GM19035 (cell line): ENCODE measurements around the gene TBC1D8.

Source experiments
- ATAC-seq: cut with Tn5 transposase; IDR thresholded peaks from one replicate; pipeline ENCODE4 v1.9.1; 2021; ENCODE audit not compliant: unreplicated experiment

The TBC1D8 gene

GRCh38 chr2:101030866-101031554, 120.2 kb downstream of the TBC1D8 start:
- ATAC-seq = no peak

DNA sequence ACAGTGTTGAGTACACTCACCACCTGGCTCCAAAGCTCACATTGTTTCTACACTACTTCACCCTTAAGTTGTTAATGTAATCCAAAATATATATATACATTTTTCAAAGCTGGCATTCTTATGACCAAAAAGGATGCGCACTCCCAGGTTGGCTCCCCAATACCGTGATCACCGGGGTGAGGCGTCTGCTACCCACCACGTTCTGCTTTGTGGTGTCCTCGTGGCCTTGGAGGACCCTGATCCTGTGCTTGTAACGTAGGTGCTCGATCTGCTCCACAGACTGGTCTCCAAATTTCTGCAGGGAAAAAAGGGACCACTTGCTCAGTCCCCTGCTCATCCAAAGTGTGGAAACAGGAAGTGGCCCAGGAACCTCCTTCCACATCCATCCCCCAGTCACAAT, 123.3 kb downstream of the TBC1D8 start:
- ATAC-seq = no peak

DNA sequence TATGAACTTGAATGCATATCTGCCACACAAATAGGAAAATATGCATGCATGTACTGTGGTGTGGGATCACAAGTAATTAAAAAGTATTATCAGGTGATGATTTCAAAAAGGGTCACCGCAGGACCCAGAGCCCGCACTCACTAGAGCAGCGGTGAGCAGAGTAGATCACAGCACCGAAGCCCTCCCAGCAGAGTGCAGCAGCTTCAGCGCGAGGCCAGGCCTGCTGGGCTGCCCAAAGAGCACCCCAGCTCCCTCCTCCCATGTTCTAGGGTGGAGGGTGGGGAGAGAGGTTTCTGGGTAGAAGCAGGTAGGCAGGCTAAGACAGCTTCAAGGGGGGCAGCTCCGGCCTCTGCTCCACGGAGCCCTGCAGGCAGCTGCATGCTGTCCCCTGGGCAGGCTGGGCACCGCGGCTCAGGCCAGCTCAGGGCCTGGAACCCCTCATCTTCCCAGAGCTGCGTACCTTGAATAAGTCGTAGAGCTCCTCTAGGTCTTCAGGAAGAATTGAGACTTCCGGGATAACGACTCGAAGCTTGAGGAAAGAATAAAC, 124.2 kb downstream of the TBC1D8 start:
- no peak for ATAC-seq

GRCh38 chr2:101026253-101026701, 124.9 kb downstream of the TBC1D8 start:
- ATAC-seq = no peak

GRCh38 chr2:101025561-101025960, 125.6 kb downstream of the TBC1D8 start:
- ATAC-seq = no peak

- no peak for ATAC-seq
These were observed 127.7 kb downstream of the TBC1D8 start for GRCh38 chr2:101023327-101024107.

GRCh38 chr2:101022221-101022620, 129.0 kb downstream of the TBC1D8 start:
- no peak for ATAC-seq

DNA sequence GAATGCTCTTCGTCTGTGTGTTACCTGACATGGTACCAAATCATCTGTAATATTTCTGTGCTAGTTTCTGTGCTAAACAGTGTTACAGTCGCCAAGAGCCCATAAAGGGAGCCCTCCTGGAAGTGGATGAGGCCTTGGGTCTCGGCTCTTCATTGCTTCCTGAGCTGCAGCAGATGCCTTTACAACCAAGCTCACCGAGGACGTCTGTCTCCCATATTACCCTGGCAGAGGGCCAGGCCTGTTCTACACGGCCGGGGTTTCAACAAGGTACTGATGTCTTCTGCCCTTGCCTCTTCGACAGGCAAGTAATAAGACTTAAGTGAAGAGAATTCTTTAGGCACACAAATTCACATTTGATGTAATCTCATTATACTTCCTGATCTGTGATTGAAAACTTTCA, 132.2 kb downstream of the TBC1D8 start:
- no peak for ATAC-seq

- ATAC-seq = no peak
These were observed 133.8 kb downstream of the TBC1D8 start for GRCh38 chr2:101017371-101017770.

- no peak for ATAC-seq
These were observed 136.8 kb downstream of the TBC1D8 start for GRCh38 chr2:101014264-101014857.

GRCh38 chr2:101012706-101013181, 138.4 kb downstream of the TBC1D8 start:
- no peak for ATAC-seq

GRCh38 chr2:101012054-101012705, 139.0 kb downstream of the TBC1D8 start:
- ATAC-seq = peak; percentile 96

DNA sequence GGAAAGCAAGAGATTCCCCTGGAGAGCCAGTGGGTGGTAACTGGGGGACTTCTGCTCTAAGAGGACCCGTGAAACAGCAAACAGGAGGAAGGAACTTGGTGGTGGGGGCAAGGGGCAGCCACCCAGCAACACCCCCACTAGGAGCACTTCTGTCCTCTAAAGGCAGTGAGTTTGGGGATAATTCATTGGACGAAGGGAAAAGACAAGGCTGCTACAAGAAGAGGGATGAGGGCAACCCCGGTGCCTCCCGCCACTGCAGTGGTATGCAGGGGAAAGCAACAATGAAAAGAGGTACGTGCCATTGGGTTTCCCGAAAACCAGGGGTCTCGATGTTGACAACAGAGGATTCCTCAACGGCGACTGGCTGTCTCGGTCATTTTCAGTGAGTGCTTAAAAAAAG, 140.0 kb downstream of the TBC1D8 start:
- ATAC-seq = no peak

- no peak for ATAC-seq
These were observed 143.5 kb downstream of the TBC1D8 start for GRCh38 chr2:101007415-101008345.

GRCh38 chr2:101006065-101006715, 145.0 kb downstream of the TBC1D8 start:
- no peak for ATAC-seq

DNA sequence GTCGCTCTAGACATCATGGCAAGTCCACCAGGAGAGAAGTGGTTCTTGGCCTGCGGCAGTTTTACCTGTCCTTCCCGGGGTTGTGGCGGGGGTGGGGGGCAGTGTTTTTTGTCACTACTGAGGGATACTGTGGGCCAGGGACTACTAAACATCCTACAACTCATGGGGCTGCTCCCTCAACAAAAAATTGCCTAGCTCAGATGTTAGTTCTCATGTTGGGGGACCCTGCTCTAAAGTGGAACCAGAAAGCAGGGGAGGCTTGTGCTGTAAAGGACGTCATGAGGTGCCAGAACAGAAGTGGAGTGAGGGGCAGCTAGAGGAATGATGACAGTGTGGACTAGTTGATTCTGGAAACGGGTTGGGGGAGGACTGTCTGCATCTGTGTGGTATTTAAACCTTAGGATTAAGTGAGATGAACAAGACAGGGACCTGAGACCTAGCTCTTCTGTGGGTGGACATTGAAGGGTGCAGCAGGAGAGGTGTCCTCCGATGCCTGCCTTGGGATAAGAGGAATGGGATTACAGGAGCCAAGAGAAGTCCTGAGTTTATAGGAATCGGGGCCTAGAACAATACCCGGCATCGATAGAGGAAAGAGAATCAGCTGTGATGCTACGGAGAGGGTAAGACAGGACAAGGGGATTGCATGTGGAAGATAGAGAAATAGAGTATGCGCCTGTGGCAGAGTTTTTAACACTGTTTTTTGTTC, 146.4 kb downstream of the TBC1D8 start:
- ATAC-seq = no peak

GRCh38 chr2:101003278-101003775, 147.9 kb downstream of the TBC1D8 start:
- no peak for ATAC-seq

GRCh38 chr2:101002562-101003277, 148.5 kb downstream of the TBC1D8 start:
- no peak for ATAC-seq
